Measurements from ENCODE around the gene HEATR1.

DNA sequence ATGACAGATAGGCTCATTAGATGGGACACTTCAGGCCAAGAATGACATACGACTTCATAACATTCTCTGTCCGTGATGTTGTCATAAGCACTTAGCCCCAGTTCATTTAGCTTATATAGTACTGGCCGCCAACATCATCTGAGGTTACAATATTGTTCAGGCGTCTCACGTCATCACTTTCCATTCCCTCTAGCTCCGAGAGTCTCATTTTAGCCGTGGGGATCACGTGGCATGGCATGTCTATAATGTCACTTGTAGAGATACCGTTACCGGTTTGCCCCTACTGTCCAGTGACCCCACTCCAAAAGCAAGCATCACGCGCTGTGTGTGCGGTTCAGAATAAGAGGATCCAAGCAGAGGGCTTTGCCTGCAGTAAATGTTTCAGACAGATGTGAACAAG is 34.6 kb upstream of the HEATR1 start:
- TF ChIP-seq POLR2AphosphoS5 (IDR thresholded peaks at IDR 0.05; ENCODE audit: low read depth, low read length) = no peak
- TF ChIP-seq, protein P1, sequence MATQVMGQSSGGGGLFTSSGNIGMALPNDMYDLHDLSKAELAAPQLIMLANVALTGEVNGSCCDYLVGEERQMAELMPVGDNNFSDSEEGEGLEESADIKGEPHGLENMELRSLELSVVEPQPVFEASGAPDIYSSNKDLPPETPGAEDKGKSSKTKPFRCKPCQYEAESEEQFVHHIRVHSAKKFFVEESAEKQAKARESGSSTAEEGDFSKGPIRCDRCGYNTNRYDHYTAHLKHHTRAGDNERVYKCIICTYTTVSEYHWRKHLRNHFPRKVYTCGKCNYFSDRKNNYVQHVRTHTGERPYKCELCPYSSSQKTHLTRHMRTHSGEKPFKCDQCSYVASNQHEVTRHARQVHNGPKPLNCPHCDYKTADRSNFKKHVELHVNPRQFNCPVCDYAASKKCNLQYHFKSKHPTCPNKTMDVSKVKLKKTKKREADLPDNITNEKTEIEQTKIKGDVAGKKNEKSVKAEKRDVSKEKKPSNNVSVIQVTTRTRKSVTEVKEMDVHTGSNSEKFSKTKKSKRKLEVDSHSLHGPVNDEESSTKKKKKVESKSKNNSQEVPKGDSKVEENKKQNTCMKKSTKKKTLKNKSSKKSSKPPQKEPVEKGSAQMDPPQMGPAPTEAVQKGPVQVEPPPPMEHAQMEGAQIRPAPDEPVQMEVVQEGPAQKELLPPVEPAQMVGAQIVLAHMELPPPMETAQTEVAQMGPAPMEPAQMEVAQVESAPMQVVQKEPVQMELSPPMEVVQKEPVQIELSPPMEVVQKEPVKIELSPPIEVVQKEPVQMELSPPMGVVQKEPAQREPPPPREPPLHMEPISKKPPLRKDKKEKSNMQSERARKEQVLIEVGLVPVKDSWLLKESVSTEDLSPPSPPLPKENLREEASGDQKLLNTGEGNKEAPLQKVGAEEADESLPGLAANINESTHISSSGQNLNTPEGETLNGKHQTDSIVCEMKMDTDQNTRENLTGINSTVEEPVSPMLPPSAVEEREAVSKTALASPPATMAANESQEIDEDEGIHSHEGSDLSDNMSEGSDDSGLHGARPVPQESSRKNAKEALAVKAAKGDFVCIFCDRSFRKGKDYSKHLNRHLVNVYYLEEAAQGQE (IDR thresholded peaks at IDR 0.05; ENCODE audit: insufficient read depth in 1 of 2, low read depth in 2 of 2, low read length in 2 of 2) = no peak
